B cell (primary cell): ENCODE results near the gene ZFP62.

Experiments
- CTCF ChIP-seq: fragments of 200-600 bp; IDR thresholded peaks from one replicate; pipeline ENCODE4 v1.8.0; 2022; ENCODE audit warnings: antibody characterized with exemption, mild to moderate bottlenecking
- EZH2 ChIP-seq: IDR thresholded peaks from 2 replicates; pipeline ENCODE4 v1.6.1; 2012; ENCODE audit warnings: borderline replicate concordance, low read depth, mild to moderate bottlenecking, moderate library complexity, low read length; ENCODE audit not compliant: insufficient read depth, poor library complexity, severe bottlenecking

GRCh38 chr5:180808461-180809000 is 52.5 kb downstream of the ZFP62 start:
- TF ChIP-seq EZH2 = no peak
- no peak for TF ChIP-seq CTCF
